Sciatic nerve (tissue), 2 donors: Measurements from ENCODE around the gene ITGB8. TPM values are rescaled to one million over a fixed set of nuclear protein-coding genes. Genes with fewer than 3 reads are reported as not detected.
"Not testable (repeated sequence)": the region's sequence is repeated elsewhere in the genome, so short reads cannot be mapped to it uniquely, and the experiment has no call there.

Source experiments
- ATAC-seq: fragments of 200-7000 bp; cut with Tn5 transposase; one replicate; pipeline ENCODE4 v1.9.1; 2020; ENCODE audit warnings: mild to moderate bottlenecking, moderate library complexity
- DNase-seq: peaks from one replicate; pipeline ENCODE4 v3.0.0-alpha.2; 2020; ENCODE audit warnings: low spot score
- intact Hi-C: fragments of 100-400 bp; cut with DNase I; formaldehyde crosslinking; loops from one replicate; pipeline ENCODE4 v1.14.2; 2022
- total RNA-seq: library from RNA; stranded (reverse); fragmentation: NEBNext Ultra II Directional; extraction: Animal tissue kit (Norgen Biotek cat#: 25700); gene quantifications from one replicate; pipeline ENCODE4 v1.2.1, GENCODE V29; 2021
- donor health status: DM: no; HTN: no; CAD: no.
- donor health status: DM: no; HTN: no; CAD: no.

The ITGB8 gene
- total RNA-seq, 1 donor from 2014 or later, result 207 TPM

- no peak for ATAC-seq
Observed at GRCh38 chr7:20359341-20359963, 28.8 kb downstream of the ITGB8 start.

GRCh38 chr7:20362574-20363253 lies 32.0 kb downstream of the ITGB8 start:
- DNase-seq (no peak), ATAC-seq (no peak)
- intact Hi-C loops, result no loop called here

More at GRCh38 chr7:20359341-20359963, 28.8 kb downstream of the ITGB8 start:
- intact Hi-C loops, result no loop called here
- DNase-seq, result no peak

GRCh38 chr7:20364571-20365196 lies 34.0 kb downstream of the ITGB8 start:
- intact Hi-C loops, result no loop called here
- ATAC-seq, result no peak
- DNase-seq, result no peak

GRCh38 chr7:20365486-20365885 lies 34.8 kb downstream of the ITGB8 start:
- DNase-seq, result no peak
- intact Hi-C loops, result no loop called here
- no peak for ATAC-seq

- intact Hi-C loops, result no loop called here
- DNase-seq, result no peak
- ATAC-seq, result no peak
Observed at GRCh38 chr7:20374399-20374798, 43.7 kb downstream of the ITGB8 start.

- intact Hi-C loops, result no loop called here
- DNase-seq (no peak), ATAC-seq (no peak)
Observed at GRCh38 chr7:20376796-20377195, 46.1 kb downstream of the ITGB8 start.

- no peak for DNase-seq
- ATAC-seq, result no peak
- intact Hi-C loops, result no loop called here
Observed at GRCh38 chr7:20381406-20382034, 50.8 kb downstream of the ITGB8 start.

GRCh38 chr7:20383351-20383750 lies 52.7 kb downstream of the ITGB8 start:
- no peak for ATAC-seq
- no peak for DNase-seq
- intact Hi-C loops, result no loop called here

GRCh38 chr7:20385126-20385525 lies 54.4 kb downstream of the ITGB8 start:
- DNase-seq (no peak), ATAC-seq (no peak)
- intact Hi-C loops, result no loop called here

GRCh38 chr7:20388084-20388483 lies 57.4 kb downstream of the ITGB8 start:
- DNase-seq (no peak), ATAC-seq (no peak)
- intact Hi-C loops, result no loop called here

- ATAC-seq, intact Hi-C loops, DNase-seq: not testable (repeated sequence)
Observed at GRCh38 chr7:20389192-20389591, 58.5 kb downstream of the ITGB8 start.

GRCh38 chr7:20393021-20393610 lies 62.4 kb downstream of the ITGB8 start:
- intact Hi-C loops, result loop anchor here (5.0 kb wide), 1 partner anchor 1966 kb away; no protein-coding TSS in a partner anchor
- DNase-seq (no peak), ATAC-seq (no peak)

GRCh38 chr7:20393616-20394015 lies 62.9 kb downstream of the ITGB8 start:
- ATAC-seq, result no peak
- intact Hi-C loops, result loop anchor here (5.0 kb wide), 1 partner anchor 1966 kb away; no protein-coding TSS in a partner anchor

GRCh38 chr7:20394284-20394683 lies 63.6 kb downstream of the ITGB8 start:
- intact Hi-C loops, result loop anchor here (5.0 kb wide), 1 partner anchor 1967 kb away; no protein-coding TSS in a partner anchor
- DNase-seq, result no peak
- ATAC-seq, result no peak

More at GRCh38 chr7:20393616-20394015, 62.9 kb downstream of the ITGB8 start:
- no peak for DNase-seq

GRCh38 chr7:20395104-20395503 lies 64.4 kb downstream of the ITGB8 start:
- DNase-seq, result no peak
- ATAC-seq, result no peak
- intact Hi-C loops, result no loop called here

GRCh38 chr7:20395511-20395910 lies 64.8 kb downstream of the ITGB8 start:
- DNase-seq (no peak), ATAC-seq (no peak)
- intact Hi-C loops, result no loop called here

GRCh38 chr7:20399521-20399920 lies 68.8 kb downstream of the ITGB8 start:
- ATAC-seq (no peak), DNase-seq (no peak)
- intact Hi-C loops, result no loop called here

- no peak for DNase-seq
- intact Hi-C loops, result no loop called here
- no peak for ATAC-seq
Observed at GRCh38 chr7:20401861-20402746, 71.4 kb downstream of the ITGB8 start.
